ENCODE measurements around the gene LMOD3.

Gene LMOD3

DNA sequence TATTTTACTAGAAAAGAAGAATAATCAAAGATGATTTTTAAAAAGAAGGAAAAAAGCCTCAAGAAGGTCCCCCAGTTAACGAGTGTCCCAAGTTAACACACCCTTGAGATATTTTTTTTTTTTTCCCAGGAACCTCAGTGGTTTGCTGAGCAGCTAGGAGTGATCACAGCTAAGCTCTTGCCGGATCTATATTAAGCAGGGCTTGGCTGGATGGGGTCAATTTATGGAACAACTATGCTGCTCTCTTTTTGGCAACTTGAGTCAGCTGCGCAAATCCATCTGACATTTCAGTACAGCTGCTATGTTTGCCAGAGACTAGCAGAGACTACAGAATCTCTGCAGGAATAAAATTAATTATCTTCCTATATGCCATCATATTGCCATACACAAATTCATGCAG, at the start of gene LMOD3:
Gene LMOD3 (minus strand): TSS at position 193 of the 400 bp plus-strand sequence. CDS start 209 bp downstream, outside the sequence.
- no peak for DNase-seq

DNA sequence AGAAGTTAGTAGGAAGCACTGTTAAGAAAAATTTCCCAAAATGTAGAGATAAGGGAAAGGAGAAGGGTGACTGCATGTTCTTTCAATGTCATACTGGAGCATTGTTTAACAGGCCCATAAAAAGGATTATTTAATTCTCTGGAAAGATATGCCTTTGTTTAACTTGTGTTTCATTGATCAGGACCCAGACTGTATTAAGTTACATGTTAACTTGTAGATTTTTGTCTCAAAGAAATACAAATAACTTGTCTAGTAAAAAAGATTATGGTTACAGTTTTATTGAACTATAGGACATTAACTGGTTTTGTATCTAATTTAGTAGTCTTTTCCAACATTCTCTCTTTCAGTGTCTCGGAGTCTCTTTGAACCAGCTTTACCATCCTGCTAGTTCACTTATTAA, 49.7 kb upstream of the LMOD3 start:
- DNase-seq: no peak

DNA sequence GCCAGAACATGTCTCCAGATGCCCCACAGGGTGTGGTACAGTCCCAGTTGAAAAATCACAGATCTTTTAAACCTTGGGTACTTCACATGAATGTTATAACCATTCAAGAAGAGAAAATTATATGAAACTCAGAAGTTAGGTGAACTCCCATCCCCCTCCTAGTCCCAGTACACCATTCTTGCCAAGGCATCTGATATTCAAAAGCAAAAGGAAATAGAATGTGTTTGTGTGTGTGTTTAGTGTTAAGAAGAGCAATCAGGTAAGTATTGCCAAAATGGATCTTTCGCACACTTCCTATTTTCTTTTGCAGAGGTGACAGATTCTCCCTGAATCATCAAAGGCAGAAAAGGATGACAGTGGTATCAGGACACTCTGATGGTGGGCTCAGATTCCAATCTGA, 44.1 kb upstream of the LMOD3 start:
- DNase-seq: no peak

DNA sequence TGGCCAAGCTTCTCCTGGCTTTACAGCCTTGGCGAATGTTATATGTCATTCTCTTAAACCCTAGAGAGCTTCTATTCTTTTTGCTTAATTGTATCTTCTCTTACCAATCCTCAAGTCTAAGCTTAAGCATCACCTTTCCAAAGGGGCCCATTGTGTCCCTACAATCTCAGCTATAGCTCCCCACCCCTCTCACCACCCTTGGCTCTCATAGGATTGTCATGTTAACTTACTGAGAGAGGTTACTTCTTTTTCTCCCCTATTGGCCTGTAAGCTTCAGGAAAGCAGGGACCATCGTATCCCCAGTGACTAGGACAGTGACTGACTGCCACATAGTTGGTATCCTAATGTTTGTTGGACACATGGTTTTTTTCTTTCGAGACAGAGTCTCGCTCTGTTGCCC, 43.3 kb upstream of the LMOD3 start:
- DNase-seq: no peak

DNA sequence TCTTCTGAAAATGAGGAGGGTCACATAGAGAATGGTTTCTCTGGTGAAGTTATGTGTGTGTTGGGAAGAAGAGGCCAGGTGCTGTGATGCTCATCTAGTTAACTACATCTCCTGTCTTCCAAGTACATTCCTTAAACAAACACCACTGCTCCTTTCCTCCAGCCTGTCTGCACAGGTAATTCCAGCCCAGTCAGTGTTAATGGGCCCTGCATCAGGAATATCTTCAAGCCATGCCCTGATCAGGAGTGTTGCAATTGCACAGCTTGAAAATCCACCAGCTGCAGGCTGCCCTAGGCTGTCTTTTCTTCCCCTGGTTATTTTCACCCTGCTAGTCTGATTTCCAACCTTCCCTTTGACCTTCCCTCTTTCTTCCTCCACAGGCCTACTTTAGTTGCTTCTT, 41.9 kb upstream of the LMOD3 start:
- DNase-seq: no peak

DNA sequence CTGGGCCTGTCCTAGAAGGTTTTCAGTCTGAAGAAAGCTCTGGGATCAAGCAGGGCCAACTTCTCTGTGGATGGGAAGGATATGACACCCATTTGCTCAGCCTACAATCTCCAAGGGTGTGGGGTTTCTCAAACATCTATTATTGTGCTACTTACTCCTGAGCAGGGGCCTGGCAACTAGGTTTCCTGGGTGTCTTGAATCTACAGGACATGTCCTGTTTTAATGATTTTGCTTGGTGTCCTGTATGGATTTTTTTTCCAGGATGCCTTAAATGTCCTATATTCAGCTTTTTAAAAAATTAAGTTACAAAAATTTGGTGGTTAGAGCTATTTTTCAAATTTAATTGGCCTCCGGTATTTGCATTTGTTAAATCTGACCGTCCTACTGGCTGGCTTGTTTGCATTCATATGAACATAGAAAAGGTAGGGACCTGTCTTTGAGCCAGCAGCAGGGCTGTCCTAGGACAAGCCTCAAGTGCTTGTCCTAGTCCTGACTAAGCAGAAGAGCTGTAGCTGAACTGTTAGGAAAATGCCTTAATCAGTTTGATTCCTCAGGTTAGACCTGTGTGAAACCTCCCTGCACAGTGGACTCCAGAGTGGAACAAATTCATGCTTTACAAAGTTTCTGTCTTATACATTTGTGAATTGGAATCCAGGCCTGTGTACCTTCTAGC, 40.0 kb upstream of the LMOD3 start:
- DNase-seq: no peak

DNA sequence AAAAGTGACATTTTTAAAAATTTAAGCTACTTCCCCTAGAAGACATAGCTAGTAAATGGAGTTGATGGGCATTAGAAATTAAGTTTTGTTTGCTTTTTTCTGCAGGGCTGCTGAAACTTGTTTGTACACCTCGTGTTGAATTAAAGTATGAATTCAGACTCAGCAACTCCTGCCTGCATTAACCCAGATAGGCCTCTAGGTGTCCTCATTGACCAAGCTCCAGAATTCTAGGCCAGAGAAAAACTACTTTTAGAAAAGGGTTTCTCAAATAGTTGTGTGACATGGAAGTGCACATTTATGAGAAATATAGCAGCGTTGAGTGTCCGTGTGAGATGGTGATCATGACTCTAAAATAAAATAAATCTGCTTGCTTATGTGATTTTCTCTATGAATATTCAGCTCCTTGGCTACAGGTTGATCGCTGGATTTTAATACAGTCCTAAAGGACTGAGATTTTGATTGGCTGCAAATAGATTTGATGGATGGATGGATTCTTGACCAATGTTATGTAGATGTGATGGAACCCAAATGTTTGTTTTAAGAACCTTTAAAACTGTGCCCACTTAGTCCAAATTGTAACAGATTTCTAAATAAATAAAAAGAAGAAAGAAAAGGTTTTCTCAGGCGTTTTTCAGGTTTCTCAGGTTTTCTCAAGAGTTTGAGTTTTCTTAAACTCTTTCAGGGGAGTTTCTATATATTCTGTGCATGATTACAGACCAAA, 39.4 kb upstream of the LMOD3 start:
- no peak for DNase-seq

DNA sequence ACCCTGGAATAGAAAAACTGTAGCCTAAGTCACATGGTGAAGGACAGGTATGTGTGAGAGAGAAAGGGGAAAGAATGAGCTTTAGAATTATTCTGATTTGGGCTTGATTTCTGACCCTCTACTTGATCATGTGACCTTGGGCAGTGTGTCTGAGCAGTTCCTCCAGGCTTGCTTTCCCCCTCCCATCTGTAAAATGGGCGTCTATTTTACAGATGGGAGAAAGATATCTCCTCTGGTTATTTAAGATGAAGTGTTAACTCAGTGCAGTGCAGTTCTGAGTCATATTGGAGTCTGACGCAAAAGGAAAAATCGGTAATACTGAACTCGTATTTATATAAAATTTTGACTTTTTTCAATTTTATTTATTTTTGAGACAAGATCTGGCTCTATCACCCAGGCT, 38.1 kb upstream of the LMOD3 start:
- DNase-seq: no peak

DNA sequence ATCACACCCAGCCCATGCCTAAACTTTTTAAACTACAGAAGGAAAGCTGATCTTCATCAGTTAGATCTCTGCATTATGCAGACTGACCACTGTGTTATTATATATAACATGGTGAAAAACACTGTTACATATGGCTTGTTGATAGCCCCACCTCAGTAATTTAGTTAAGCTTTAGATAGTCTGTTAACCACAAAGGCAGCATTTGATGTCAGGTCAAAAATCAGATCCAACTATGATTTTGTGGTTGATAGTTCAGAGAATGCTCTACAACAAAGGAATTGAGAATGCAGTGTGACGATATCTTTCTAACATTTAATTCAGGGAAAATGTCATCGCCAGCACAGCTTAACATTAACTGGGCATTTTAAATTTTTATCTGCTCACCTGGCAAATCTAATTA, 37.7 kb upstream of the LMOD3 start:
- no peak for DNase-seq

DNA sequence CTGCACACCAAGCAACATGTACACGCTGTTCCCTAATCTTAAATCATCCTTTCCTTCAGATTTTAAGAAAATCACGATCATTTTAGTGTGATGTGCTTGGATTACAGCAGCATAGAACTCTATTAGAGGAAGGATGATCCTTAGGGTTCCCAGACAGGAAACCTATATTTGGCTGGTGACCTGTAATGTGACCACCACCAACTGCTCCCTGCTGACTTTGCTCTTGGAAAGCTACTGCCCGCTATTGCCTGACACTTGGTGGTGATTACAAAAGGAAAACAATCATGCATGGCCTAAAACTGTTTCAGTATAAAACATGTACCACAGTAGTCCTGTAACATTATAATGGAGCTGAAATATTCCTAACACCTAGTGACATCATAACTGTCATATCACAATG, 27.2 kb upstream of the LMOD3 start:
- DNase-seq: no peak

DNA sequence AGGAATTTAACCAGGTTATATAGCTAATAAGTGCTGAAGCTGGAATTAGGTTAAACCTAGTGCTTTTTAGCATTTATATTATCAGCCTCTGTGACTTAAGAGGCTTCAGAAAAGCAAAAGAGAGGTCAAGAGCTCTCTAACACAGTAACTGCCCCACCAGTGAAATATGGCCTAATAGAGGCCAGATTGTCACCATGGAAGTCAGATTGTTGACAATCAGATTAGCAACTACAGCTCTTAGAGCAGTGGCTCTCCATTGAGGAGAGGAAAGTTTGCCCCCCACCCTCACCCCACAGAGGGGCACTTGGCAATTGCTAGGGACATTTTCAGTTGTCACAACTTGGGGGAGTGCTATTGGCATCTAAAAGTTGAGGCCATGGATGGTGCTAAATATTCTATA, 23.3 kb upstream of the LMOD3 start:
- DNase-seq: no peak

DNA sequence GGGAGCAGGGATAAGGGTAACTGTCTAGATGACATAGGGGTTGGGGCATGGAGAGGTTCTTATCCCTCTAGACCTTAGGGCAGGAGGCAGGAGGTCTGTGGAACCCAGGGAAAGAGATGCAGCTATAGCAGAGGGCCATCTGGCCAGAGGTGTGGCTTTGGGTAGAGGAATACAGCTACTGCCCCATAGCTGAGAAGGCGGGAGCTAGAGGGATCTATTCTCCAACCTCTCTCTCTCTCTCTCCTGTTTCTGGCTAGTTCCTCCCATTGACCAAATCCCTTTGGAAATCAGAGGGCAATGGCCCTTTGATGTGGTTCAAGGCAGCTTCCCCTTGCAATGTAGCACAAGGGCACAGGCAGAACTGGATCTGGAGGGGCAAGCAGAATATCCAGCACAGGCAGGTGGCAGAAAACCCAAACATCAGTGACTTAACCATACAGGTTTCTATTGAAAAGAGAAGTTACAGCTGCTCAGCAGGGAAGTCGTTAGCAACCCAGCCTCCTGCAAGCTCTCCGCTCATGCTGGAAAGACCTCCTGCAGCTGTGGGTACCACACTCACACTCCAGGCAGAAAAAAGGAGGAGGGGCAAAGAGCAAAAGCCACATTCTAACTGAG, 22.3 kb upstream of the LMOD3 start:
- no peak for DNase-seq

DNA sequence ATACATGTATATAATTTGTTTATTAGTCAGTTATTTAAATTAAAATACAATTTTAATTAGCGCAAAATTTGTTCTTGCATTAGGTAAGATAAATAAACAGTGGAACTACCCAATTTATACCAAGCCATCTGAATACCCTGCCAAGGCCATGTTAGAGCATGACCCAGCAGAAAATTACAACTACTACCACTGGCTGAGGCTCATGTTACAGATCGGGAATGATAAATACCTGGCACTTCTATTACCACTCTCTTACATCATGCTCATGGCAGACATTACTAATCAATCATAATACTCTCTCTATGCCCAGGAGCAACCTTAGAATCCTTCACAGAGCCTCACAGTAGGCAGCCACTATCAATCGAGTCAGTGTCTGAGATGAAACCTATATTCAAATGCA, 21.2 kb upstream of the LMOD3 start:
- DNase-seq: no peak

DNA sequence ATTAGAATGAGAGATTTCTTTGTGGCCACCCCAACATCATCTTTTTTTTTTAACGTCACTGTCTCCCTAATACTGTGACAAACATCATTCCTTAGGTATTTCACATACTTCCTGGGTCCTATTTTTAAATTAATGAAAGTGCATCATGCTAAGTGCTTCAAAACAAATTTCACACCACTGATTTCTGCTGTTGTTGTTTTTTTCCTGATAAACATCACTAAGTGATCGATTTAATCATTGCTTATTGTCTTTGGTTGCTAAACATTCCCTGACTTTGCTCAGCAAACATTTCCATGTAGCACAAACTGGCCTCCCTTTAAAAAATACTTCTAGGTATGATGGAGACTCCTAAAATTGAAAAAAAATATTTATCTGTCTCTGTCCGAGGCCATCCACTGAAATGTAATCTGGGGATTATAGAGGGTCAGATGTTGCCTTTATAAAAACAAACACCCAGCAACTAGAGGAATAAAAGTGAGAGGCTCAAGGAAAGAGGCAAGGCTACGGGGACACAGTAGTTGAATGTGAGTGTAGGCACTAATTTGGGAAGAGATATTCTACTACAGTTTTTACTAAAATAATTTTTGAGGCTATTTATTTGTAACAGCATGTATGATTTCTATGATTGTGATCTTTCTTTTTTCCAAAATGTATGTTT, 20.5 kb upstream of the LMOD3 start:
- DNase-seq: no peak

DNA sequence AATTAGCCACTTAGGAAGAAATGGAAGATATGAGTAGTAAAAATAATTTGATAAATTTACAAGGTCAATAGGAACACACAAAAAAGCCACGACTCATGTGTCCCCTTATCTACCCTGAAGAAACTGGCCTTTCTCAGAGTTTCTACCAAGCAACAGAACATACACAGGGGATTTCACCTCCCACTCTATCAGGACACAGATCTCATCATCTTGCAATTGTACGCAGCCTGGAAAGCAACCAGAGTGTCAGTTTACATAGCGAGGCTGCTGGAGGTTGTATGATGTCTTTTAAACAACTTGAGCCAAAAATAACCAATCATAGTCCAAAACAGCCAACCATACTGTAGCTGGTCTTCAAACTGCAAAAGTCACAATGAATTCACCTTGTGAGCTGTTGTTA, 19.7 kb upstream of the LMOD3 start:
- no peak for DNase-seq

DNA sequence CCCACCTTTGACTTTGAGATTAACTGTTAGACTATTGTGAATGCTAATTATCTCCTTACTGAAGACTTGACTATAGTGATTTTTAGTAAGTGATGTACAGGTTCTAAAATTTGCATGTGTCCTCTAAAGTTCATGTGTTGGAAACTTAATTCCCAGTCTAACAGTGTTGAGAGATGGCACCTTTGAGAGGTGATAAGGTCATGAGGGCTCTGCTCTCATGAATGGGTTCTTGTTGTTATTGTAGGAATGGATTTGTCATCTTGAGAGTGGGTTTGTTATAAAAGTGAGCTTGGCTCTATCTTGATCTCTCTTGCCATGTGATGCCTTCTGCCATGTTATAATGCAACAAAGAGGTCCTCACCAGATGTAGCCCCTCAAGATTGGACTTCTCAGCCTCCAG, 18.9 kb upstream of the LMOD3 start:
- DNase-seq: no peak

DNA sequence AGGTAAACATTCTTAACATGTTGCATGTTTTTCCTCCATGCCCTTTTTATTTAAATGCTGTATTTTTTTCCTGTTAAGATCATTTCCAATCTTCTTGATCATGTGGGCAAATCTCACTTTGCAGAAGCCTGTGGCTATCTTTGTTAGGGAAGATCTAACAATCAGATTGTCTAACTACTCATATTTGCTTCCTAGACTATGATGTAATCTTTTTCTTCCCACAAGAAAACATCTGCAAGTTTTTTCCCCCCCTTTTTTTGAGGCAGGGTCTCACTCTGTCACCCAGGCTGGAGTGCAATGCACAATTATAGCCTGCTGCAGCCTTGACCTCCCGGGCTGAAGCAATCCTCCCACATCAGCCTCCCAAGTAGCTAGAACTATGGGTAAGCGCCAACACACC, 15.0 kb upstream of the LMOD3 start:
- DNase-seq: no peak

DNA sequence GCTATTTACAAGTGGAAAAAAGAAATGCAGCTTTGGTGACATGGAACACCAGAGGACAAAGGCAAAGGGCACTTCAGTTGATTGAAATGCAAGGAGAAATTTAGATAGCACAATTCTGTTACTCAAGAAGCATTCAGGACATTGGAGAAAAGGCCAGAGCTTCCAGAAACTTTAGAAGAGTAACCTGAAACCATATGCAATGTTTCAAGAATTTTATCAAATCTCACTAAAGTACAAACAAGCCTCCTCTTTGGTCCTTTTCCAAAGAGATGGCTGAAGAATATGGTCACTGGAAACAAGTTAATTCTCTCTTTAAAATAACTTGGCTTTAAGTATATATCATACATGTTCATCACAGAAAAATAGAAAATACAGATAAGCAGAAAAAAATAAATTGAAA, 14.6 kb upstream of the LMOD3 start:
- no peak for DNase-seq

DNA sequence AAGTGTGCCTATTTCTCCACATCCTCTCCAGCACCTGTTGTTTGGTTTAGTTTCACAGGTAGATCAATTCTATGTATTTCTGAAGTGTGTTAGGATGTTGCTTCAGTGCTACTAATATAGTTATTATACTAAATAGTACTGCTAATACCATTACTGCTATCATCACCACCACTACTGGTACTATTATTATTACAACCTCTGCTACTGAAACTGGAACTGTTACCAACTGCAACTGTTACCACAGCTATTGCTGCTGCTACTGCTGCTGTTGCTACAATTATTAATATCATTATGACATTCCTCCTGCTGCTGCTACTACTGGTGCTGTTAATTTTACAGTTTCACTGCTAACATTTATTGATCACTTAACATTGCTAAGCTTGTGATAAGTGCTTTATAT, 8.3 kb upstream of the LMOD3 start:
- no peak for DNase-seq

DNA sequence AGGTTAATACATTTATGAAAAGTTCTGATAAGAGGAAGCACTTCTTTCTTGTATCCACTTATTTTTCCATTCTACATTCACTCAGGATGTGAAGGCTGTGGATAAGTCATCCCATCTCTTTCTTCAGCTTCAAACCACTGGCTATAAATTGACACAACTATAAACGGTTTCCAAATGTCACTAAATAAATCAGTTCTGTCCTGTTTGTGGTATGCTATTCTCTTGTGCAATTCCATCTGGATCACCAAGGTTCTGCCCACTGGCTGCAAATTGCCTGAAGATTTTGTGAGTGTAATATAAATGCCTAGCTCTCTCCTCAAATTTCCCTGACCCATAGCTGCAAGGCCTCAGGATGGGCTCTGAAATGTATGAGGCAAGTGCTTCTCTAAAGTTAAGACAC, 7.1 kb upstream of the LMOD3 start:
- no peak for DNase-seq

DNA sequence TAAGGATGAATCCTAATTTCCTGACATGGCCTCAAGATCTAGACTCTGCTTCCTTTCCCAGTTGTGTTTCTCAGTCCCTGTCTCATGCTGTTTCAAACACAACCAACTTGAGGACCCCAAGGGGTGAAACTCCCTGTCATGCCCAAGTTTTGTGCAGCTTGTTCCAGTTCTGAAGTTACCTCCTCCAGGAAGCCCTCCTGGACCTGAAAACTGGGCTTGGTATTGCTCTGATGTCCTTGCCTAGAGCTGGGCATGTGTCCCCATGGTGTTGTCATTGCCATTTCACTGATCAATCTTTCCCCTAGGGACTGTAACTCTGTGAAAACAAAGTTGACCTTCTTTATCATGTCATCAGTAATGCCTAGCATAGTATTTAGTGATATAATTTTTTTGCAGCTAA, 6.1 kb upstream of the LMOD3 start:
- DNase-seq: no peak

DNA sequence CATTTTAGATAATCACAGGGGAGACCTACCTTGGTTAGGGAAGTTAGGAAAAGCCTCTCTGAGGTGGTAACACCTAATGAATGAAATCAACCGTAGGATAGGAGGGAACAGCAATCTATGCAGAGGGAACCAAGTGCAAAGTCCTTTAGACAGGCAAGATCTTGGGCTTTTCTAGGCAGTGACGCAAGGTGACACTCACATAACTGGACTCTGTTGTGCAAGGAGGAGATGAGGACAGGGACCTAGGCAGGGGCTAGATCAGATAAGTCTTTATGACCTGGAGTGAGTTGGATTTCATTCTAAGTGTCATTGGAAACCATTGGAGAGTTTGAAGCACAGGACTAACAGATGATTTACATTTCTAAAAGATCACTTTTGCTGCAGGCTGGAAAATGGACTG, 4.6 kb upstream of the LMOD3 start:
- no peak for DNase-seq

DNA sequence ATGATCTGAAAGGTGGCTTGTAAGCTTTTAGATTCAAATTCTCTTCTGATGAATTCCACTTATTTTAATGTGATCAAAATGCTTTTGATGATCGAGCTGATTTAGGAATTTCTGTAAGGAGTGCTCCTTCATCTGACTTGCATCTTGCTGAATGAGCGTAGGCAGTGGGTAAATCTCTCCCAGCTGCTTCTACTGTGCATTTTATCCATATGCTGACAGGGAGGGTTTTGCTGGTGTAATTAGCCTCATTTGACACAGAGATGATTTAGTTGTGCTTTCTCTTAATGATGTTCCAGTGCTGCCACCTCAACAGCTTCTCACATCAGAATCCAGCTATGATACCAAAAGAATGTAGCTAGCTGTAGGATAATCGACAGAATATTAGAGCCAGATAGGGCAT, 3.8 kb upstream of the LMOD3 start:
- no peak for DNase-seq

DNA sequence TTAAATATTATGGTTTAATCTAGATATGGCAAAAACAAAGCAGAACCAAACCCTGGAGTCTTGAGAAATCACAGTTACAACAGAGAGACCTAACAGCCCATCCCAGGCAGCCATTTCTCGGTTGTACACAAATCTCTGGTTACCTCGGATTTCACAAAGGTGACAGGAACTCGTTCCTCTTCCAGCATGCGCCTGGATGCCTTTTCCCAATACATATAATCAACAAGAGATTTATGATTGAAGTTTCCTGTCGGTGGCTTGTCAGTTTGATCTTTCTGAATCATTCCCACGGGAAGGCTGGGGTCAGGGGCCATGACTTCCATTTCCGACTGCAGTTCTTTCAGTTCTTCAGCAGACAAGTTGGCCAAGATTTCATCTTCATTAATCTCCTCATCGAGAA, 445 bp downstream of the LMOD3 start:
- DNase-seq: no peak
